NCI-H1105 (cell line): Measurements from ENCODE around the gene VGLL3.

ENCODE experiments used
- DNase-seq: peaks from one replicate; lab custom pipeline; 2025; lab: John Stamatoyannopoulos, UW

VGLL3 gene

GRCh38 chr3:86950717-86951116, 40.2 kb downstream of the VGLL3 start:
- DNase-seq = no peak

- DNase-seq = no peak
Observed at GRCh38 chr3:86949850-86950249, 41.1 kb downstream of the VGLL3 start.

GRCh38 chr3:86948822-86949221, 42.1 kb downstream of the VGLL3 start:
- no peak for DNase-seq

GRCh38 chr3:86942206-86942605, 48.7 kb downstream of the VGLL3 start:
- DNase-seq = no peak

GRCh38 chr3:86938416-86939105, 52.4 kb downstream of the VGLL3 start:
- no peak for DNase-seq

GRCh38 chr3:86937306-86937791, 53.6 kb downstream of the VGLL3 start:
- DNase-seq = no peak

GRCh38 chr3:86934851-86935250, 56.1 kb downstream of the VGLL3 start:
- no peak for DNase-seq

- DNase-seq = no peak
Observed at GRCh38 chr3:86930831-86931230, 60.1 kb downstream of the VGLL3 start.

GRCh38 chr3:86930181-86930580, 60.8 kb downstream of the VGLL3 start:
- no peak for DNase-seq

- no peak for DNase-seq
Observed at GRCh38 chr3:86929046-86929445, 61.9 kb downstream of the VGLL3 start.

- DNase-seq = no peak
Observed at GRCh38 chr3:86923071-86923491, 67.9 kb downstream of the VGLL3 start.

- no peak for DNase-seq
Observed at GRCh38 chr3:86921971-86922680, 68.8 kb downstream of the VGLL3 start.

GRCh38 chr3:86914670-86915069, 76.3 kb downstream of the VGLL3 start:
- no peak for DNase-seq

- no peak for DNase-seq
Observed at GRCh38 chr3:86913160-86913559, 77.8 kb downstream of the VGLL3 start.

GRCh38 chr3:86895202-86895601, 95.7 kb downstream of the VGLL3 start:
- DNase-seq = no peak

- DNase-seq = peak; percentile 24
Observed at GRCh38 chr3:86890741-86891396, 100.1 kb downstream of the VGLL3 start.
